Stimulated activated CD4-positive, alpha-beta T cell treated with anti-CD3 and anti-CD28 coated beads, Interleukin-12 subunit alpha, Interleukin-12 subunit beta, amount 100 ng/mL, for 48 hours (primary cell): ENCODE data around the gene KIAA0930.
"Not testable (repeated sequence)": the region's sequence is repeated elsewhere in the genome, so short reads cannot be mapped to it uniquely, and the experiment has no call there.

Source experiments
- DNase-seq, 3 donors: peaks; one replicate each; pipeline ENCODE4 v3.0.0-alpha.2; 2020; ENCODE audit warnings: low read depth in 2 of 3, low spot score in 1 of 3

KIAA0930 gene

GRCh38 chr22:45240810-45241631 is at the start of gene KIAA0930:
Gene KIAA0930 (minus strand): TSS chr22:45240894. CDS start chr22:45240703, 191 bp downstream.
- peak; percentile 58 to 73 (median 64) for DNase-seq

GRCh38 chr22:45286854-45287551 is 46.3 kb upstream of the KIAA0930 start:
- DNase-seq = no peak

- DNase-seq = no peak
These were observed 44.8 kb upstream of the KIAA0930 start for GRCh38 chr22:45285263-45286058.

GRCh38 chr22:45284705-45285262 is 44.1 kb upstream of the KIAA0930 start, which contains the start of gene UPK3A:
Gene UPK3A (plus strand): TSS chr22:45284949. CDS start chr22:45285014, 65 bp downstream.
- DNase-seq = peak in 1 of 3 donors; percentile 43

- no peak for DNase-seq
These were observed 40.3 kb upstream of the KIAA0930 start for GRCh38 chr22:45281010-45281409.

- DNase-seq = no peak
These were observed 39.9 kb upstream of the KIAA0930 start for GRCh38 chr22:45280587-45280980.

GRCh38 chr22:45278125-45278524 is 37.4 kb upstream of the KIAA0930 start:
- DNase-seq = no peak

- DNase-seq = not testable (repeated sequence)
These were observed 37.0 kb upstream of the KIAA0930 start for GRCh38 chr22:45277720-45278119.

- DNase-seq = no peak
These were observed 35.9 kb upstream of the KIAA0930 start for GRCh38 chr22:45276507-45277105.

GRCh38 chr22:45273452-45274075 is 32.9 kb upstream of the KIAA0930 start:
- DNase-seq = no peak

GRCh38 chr22:45272498-45272897 is 31.8 kb upstream of the KIAA0930 start:
- DNase-seq = no peak

GRCh38 chr22:45271667-45272201 is 31.0 kb upstream of the KIAA0930 start:
- DNase-seq = no peak

- DNase-seq = no peak
These were observed 29.7 kb upstream of the KIAA0930 start for GRCh38 chr22:45270095-45271020.

- peak; percentile 63 to 81 (median 76) for DNase-seq
These were observed 28.5 kb upstream of the KIAA0930 start for GRCh38 chr22:45268958-45269844.

GRCh38 chr22:45268167-45268957 is 27.7 kb upstream of the KIAA0930 start:
- no peak for DNase-seq

GRCh38 chr22:45265535-45265934 is 24.8 kb upstream of the KIAA0930 start:
- DNase-seq = no peak
